ENCODE results near the gene ATP6AP1. TPM values are rescaled to one million over a fixed set of nuclear protein-coding genes. Genes with fewer than 3 reads are reported as not detected.
"Not testable (repeated sequence)": the region's sequence is repeated elsewhere in the genome, so short reads cannot be mapped to it uniquely, and the experiment has no call there.

ATP6AP1 gene
- total RNA-seq, 1 experiment from 2014 or later = 112 TPM

GRCh38 chrX:154384284-154384892 lies 44.1 kb upstream of the ATP6AP1 start:
- Mint-ChIP-seq H3K27ac (ENCODE audit: unreplicated experiment) (no peak overlapping the region), H3K9me3 (ENCODE audit: unreplicated experiment) (no peaks in the 10 kb centered on the region)
- no peak overlapping the region for H3K4me3 ChIP-seq (ENCODE audit: low read depth, low read length)

GRCh38 chrX:154388094-154388493 lies 40.4 kb upstream of the ATP6AP1 start:
- H3K4me1 ChIP-seq; CTCF ChIA-PET; H3K36me3 ChIP-seq (ENCODE audit: control insufficient read depth, insufficient read depth, low read length); H3K9me3 Mint-ChIP-seq (ENCODE audit: unreplicated experiment); intact Hi-C loops (cut with micrococcal nuclease; ENCODE audit: unreplicated experiment); H3K27ac Mint-ChIP-seq (ENCODE audit: unreplicated experiment); BruUV-seq (replicated peaks); H3K27me3 Mint-ChIP-seq (ENCODE audit: insufficient read depth, unreplicated experiment); H3K27me3 ChIP-seq (replicated peaks; ENCODE audit: control insufficient read depth, insufficient read depth, low read length); H3K4me3 ChIP-seq (ENCODE audit: low read depth, low read length); H3K4me1 Mint-ChIP-seq (ENCODE audit: low read depth, unreplicated experiment); DNase-seq; POLR2A ChIA-PET; H3K4me3 Mint-ChIP-seq (ENCODE audit: unreplicated experiment); H3K9me3 ChIP-seq: not testable (repeated sequence)
- H3K36me3 Mint-ChIP-seq (ENCODE audit: insufficient read depth, unreplicated experiment) = peaks cover 15% of the 10 kb centered on the region

More at GRCh38 chrX:154384284-154384892, 44.1 kb upstream of the ATP6AP1 start:
- Histone ChIP-seq H3K36me3 (ENCODE audit: control insufficient read depth, insufficient read depth, low read length) (no peaks in the 10 kb centered on the region; the same call in 1 of the 2 replicates), H3K4me1 (no peaks in the 10 kb centered on the region), H3K27me3 (replicated peaks; ENCODE audit: control insufficient read depth, insufficient read depth, low read length) (no peaks in the 10 kb centered on the region), H3K9me3 (no peaks in the 10 kb centered on the region)
- ChIA-PET CTCF (interaction anchor here (0.6 to 0.9 kb wide), 2 partner anchors 11 to 32 kb away, joined by 3 read pairs; no protein-coding TSS in a partner anchor), POLR2A (interaction anchor here (0.6 kb wide), 1 partner anchor 13 kb away, joined by 4 read pairs; no protein-coding TSS in a partner anchor)
- no peak for DNase-seq
- no peak overlapping the region for H3K4me3 Mint-ChIP-seq (ENCODE audit: unreplicated experiment)
- peaks cover 6% of the 10 kb centered on the region for H3K4me1 Mint-ChIP-seq (ENCODE audit: low read depth, unreplicated experiment)
- BruUV-seq (replicated peaks) = no TSS peak
- H3K27me3 Mint-ChIP-seq (ENCODE audit: insufficient read depth, unreplicated experiment) = no peaks in the 10 kb centered on the region
- TF ChIP-seq CTCF (IDR thresholded peaks at IDR 0.05; ENCODE audit: insufficient read depth in 1 of 2, low read depth in 1 of 2, low read length in 1 of 2, severe bottlenecking in 1 of 2, unreplicated experiment in 1 of 2) = peak in 1 of 2 experiments; percentile 44
- H3K36me3 Mint-ChIP-seq (ENCODE audit: insufficient read depth, unreplicated experiment) = peaks cover 47% of the 10 kb centered on the region
- intact Hi-C loops (cut with micrococcal nuclease; ENCODE audit: unreplicated experiment) = no loop called here

- H3K27ac Mint-ChIP-seq (ENCODE audit: unreplicated experiment); H3K27me3 Mint-ChIP-seq (ENCODE audit: insufficient read depth, unreplicated experiment); H3K27me3 ChIP-seq (replicated peaks; ENCODE audit: control insufficient read depth, insufficient read depth, low read length); H3K4me3 Mint-ChIP-seq (ENCODE audit: unreplicated experiment); H3K36me3 Mint-ChIP-seq (ENCODE audit: insufficient read depth, unreplicated experiment); H3K4me1 Mint-ChIP-seq (ENCODE audit: low read depth, unreplicated experiment); POLR2A ChIA-PET; H3K4me1 ChIP-seq; intact Hi-C loops (cut with micrococcal nuclease; ENCODE audit: unreplicated experiment); H3K36me3 ChIP-seq (ENCODE audit: control insufficient read depth, insufficient read depth, low read length); H3K9me3 Mint-ChIP-seq (ENCODE audit: unreplicated experiment); DNase-seq; BruUV-seq (replicated peaks); H3K9me3 ChIP-seq; H3K4me3 ChIP-seq (ENCODE audit: low read depth, low read length); CTCF ChIA-PET: not testable (repeated sequence)
Measured at GRCh38 chrX:154388649-154389048, 39.8 kb upstream of the ATP6AP1 start.

- H3K4me3 ChIP-seq (ENCODE audit: low read depth, low read length) = peak overlapping the region; percentile 14; the same call in 1 of the 2 replicates
- intact Hi-C loops (cut with micrococcal nuclease; ENCODE audit: unreplicated experiment) = not testable (repeated sequence)
- DNase-seq = peak in 1 of 2 experiments; percentile 26
Measured at GRCh38 chrX:154389812-154390747, 38.4 kb upstream of the ATP6AP1 start.

GRCh38 chrX:154396363-154396762 lies 32.1 kb upstream of the ATP6AP1 start:
- CTCF ChIA-PET; H3K27me3 ChIP-seq (replicated peaks; ENCODE audit: control insufficient read depth, insufficient read depth, low read length); BruUV-seq (replicated peaks); H3K27ac Mint-ChIP-seq (ENCODE audit: unreplicated experiment); H3K4me1 Mint-ChIP-seq (ENCODE audit: low read depth, unreplicated experiment); H3K36me3 ChIP-seq (ENCODE audit: control insufficient read depth, insufficient read depth, low read length); H3K9me3 ChIP-seq; H3K9me3 Mint-ChIP-seq (ENCODE audit: unreplicated experiment); intact Hi-C loops (cut with micrococcal nuclease; ENCODE audit: unreplicated experiment); POLR2A ChIA-PET; H3K27me3 Mint-ChIP-seq (ENCODE audit: insufficient read depth, unreplicated experiment); H3K4me3 ChIP-seq (ENCODE audit: low read depth, low read length); DNase-seq: not testable (repeated sequence)
- Mint-ChIP-seq H3K36me3 (ENCODE audit: insufficient read depth, unreplicated experiment) (peaks cover 37% of the 10 kb centered on the region), H3K4me3 (ENCODE audit: unreplicated experiment) (peak overlapping the region; percentile 97)
- peaks cover 21% of the 10 kb centered on the region for H3K4me1 ChIP-seq

More at GRCh38 chrX:154389812-154390747, 38.4 kb upstream of the ATP6AP1 start:
- BruUV-seq (replicated peaks); H3K9me3 Mint-ChIP-seq (ENCODE audit: unreplicated experiment); H3K4me1 Mint-ChIP-seq (ENCODE audit: low read depth, unreplicated experiment); CTCF ChIA-PET; H3K9me3 ChIP-seq; H3K36me3 Mint-ChIP-seq (ENCODE audit: insufficient read depth, unreplicated experiment); H3K27me3 ChIP-seq (replicated peaks; ENCODE audit: control insufficient read depth, insufficient read depth, low read length); H3K27me3 Mint-ChIP-seq (ENCODE audit: insufficient read depth, unreplicated experiment); POLR2A ChIA-PET; H3K4me3 Mint-ChIP-seq (ENCODE audit: unreplicated experiment); H3K27ac Mint-ChIP-seq (ENCODE audit: unreplicated experiment); H3K4me1 ChIP-seq; H3K36me3 ChIP-seq (ENCODE audit: control insufficient read depth, insufficient read depth, low read length): not testable (repeated sequence)
